ENCODE data around the gene TIPARP. TPM values are rescaled to one million over a fixed set of nuclear protein-coding genes. Genes with fewer than 3 reads are reported as not detected.
"Not testable (repeated sequence)": the region's sequence is repeated elsewhere in the genome, so short reads cannot be mapped to it uniquely, and the experiment has no call there.

Gene TIPARP
- polyA plus RNA-seq, 4 donors = 22.0 to 48.8 (median 30.7) TPM

- no peak for DNase-seq (ENCODE audit: low read depth in 4 of 4, low spot score in 3 of 4)
Measured at GRCh38 chr3:156648086-156648485, 26.3 kb upstream of the TIPARP start.

- no peak for DNase-seq (ENCODE audit: low read depth in 4 of 4, low spot score in 3 of 4)
Measured at GRCh38 chr3:156649681-156650080, 24.7 kb upstream of the TIPARP start.

GRCh38 chr3:156652661-156653060, 21.7 kb upstream of the TIPARP start:
- DNase-seq (ENCODE audit: low read depth in 4 of 4, low spot score in 3 of 4) = not testable (repeated sequence)

- no peak for DNase-seq (ENCODE audit: low read depth in 4 of 4, low spot score in 3 of 4)
Measured at GRCh38 chr3:156654834-156655233, 19.6 kb upstream of the TIPARP start.

GRCh38 chr3:156655819-156656550, 18.4 kb upstream of the TIPARP start:
- DNase-seq (ENCODE audit: low read depth in 4 of 4, low spot score in 3 of 4) = no peak

- no peak for DNase-seq (ENCODE audit: low read depth in 4 of 4, low spot score in 3 of 4)
Measured at GRCh38 chr3:156657440-156657839, 16.9 kb upstream of the TIPARP start.

GRCh38 chr3:156657862-156658731, 16.3 kb upstream of the TIPARP start:
- no peak for DNase-seq (ENCODE audit: low read depth in 4 of 4, low spot score in 3 of 4)

- DNase-seq (ENCODE audit: low read depth in 4 of 4, low spot score in 3 of 4) = no peak
Measured at GRCh38 chr3:156658732-156659090, 15.7 kb upstream of the TIPARP start.

- no peak for DNase-seq (ENCODE audit: low read depth in 4 of 4, low spot score in 3 of 4)
Measured at GRCh38 chr3:156659260-156659659, 15.1 kb upstream of the TIPARP start.

- DNase-seq (ENCODE audit: low read depth in 4 of 4, low spot score in 3 of 4) = no peak
Measured at GRCh38 chr3:156661155-156661554, 13.2 kb upstream of the TIPARP start.

GRCh38 chr3:156664011-156664830, 10.2 kb upstream of the TIPARP start:
- no peak for DNase-seq (ENCODE audit: low read depth in 4 of 4, low spot score in 3 of 4)

GRCh38 chr3:156664831-156665178, 9.6 kb upstream of the TIPARP start:
- DNase-seq (ENCODE audit: low read depth in 4 of 4, low spot score in 3 of 4) = no peak

GRCh38 chr3:156665291-156665690, 9.1 kb upstream of the TIPARP start:
- DNase-seq (ENCODE audit: low read depth in 4 of 4, low spot score in 3 of 4) = no peak

GRCh38 chr3:156666073-156666472, 8.3 kb upstream of the TIPARP start:
- no peak for DNase-seq (ENCODE audit: low read depth in 4 of 4, low spot score in 3 of 4)

- DNase-seq (ENCODE audit: low read depth in 4 of 4, low spot score in 3 of 4) = no peak
Measured at GRCh38 chr3:156668073-156668763, 6.2 kb upstream of the TIPARP start.

- DNase-seq (ENCODE audit: low read depth in 4 of 4, low spot score in 3 of 4) = no peak
Measured at GRCh38 chr3:156670077-156670476, 4.3 kb upstream of the TIPARP start.

- no peak for DNase-seq (ENCODE audit: low read depth in 4 of 4, low spot score in 3 of 4)
Measured at GRCh38 chr3:156670652-156671051, 3.7 kb upstream of the TIPARP start.

GRCh38 chr3:156673732-156674045, 701 bp upstream of the TIPARP start:
- no peak for DNase-seq (ENCODE audit: low read depth in 4 of 4, low spot score in 3 of 4)

- peak; percentile 33 to 42 (median 40) for DNase-seq (ENCODE audit: low read depth in 4 of 4, low spot score in 3 of 4)
Measured at GRCh38 chr3:156674911-156675829, 780 bp downstream of the TIPARP start.
